SK-N-SH (cell line): ENCODE results near the gene FAM131A. TPM values are rescaled to one million over a fixed set of nuclear protein-coding genes. Genes with fewer than 3 reads are reported as not detected.

Experiments used
- CTCF ChIA-PET: fragments of 300-600, 350-600 bp; formaldehyde crosslinking; extraction: SDS; loops from one replicate; lab custom pipeline; 2021; lab: Yijun Ruan, JAX
- POLR2A ChIA-PET: fragments of 350-600 bp; sonication (Branson Sonifier 250); formaldehyde crosslinking; extraction: SDS; loops from one replicate; lab custom pipeline; 2020; ENCODE audit warnings: antibody characterized with exemption, inconsistent platforms; lab: Yijun Ruan, JAX
- DNase-seq: peaks from one replicate; pipeline ENCODE4 v3.0.0; 2012
- H2AFZ ChIP-seq: fragments of 200-600 bp; sonication (generic); 2 replicates; pipeline ENCODE4 v1.8.1; 2016; ENCODE audit warnings: antibody characterized with exemption, mild to moderate bottlenecking, low read depth
- H3F3A ChIP-seq: fragments of 200-600 bp; sonication (generic); replicated peaks from 2 replicates; pipeline ENCODE3; 2016; ENCODE audit warnings: antibody characterized with exemption, mild to moderate bottlenecking; ENCODE audit not compliant: insufficient read depth
- H3K27ac ChIP-seq, 2 experiments: fragments of 200-500 bp in 1 of 2; fragments of 200-600 bp in 1 of 2; sonication (Bioruptor generic) in 1 of 2; sonication (generic), shearing (Covaris generic) in 1 of 2; 2 replicates each; pipeline versions ENCODE4 v1.5.1 to v1.6.1; 2014 to 2016; ENCODE audit warnings: low read depth in 2 of 2, inconsistent platforms in 1 of 2, low read length in 1 of 2, mild to moderate bottlenecking in 1 of 2, mixed read lengths in 1 of 2
- H3K27me3 ChIP-seq: fragments of 200-600 bp; sonication (generic), shearing (Covaris generic); 2 replicates; pipeline ENCODE4 v1.6.1; 2016; ENCODE audit warnings: mixed run types; ENCODE audit not compliant: insufficient read depth
- H3K36me3 ChIP-seq, 2 experiments: fragments of 200-500 bp in 1 of 2; fragments of 200-600 bp in 1 of 2; sonication (Bioruptor generic) in 1 of 2; sonication (generic) in 1 of 2; replicated peaks in 1 of 2; 2 replicates each; pipeline versions ENCODE3 to v1.5.1; 2014 to 2016; ENCODE audit warnings: low read length in 1 of 2, mild to moderate bottlenecking in 1 of 2; ENCODE audit not compliant: insufficient read depth in 2 of 2, control insufficient read depth in 1 of 2
- H3K4me1 ChIP-seq, 2 experiments: fragments of 200-500 bp in 1 of 2; fragments of 200-600 bp in 1 of 2; sonication (Bioruptor generic) in 1 of 2; sonication (generic), shearing (Covaris generic) in 1 of 2; 2 replicates each; pipeline versions ENCODE4 v1.5.1 to v1.6.1; 2014 to 2016; ENCODE audit warnings: low read depth in 1 of 2, low read length in 1 of 2, mixed run types in 1 of 2; ENCODE audit not compliant: insufficient read depth in 2 of 2, control insufficient read depth in 1 of 2
- H3K4me2 ChIP-seq: fragments of 200-600 bp; sonication (generic), shearing (Covaris generic); 2 replicates; pipeline ENCODE4 v1.6.1; 2017; ENCODE audit warnings: mixed run types
- H3K4me3 ChIP-seq, 2 experiments: fragments of 200-500 bp in 1 of 2; fragments of 200-600 bp in 1 of 2; sonication (Bioruptor generic) in 1 of 2; sonication (generic), shearing (Covaris generic) in 1 of 2; 2 replicates each; pipeline versions ENCODE4 v1.5.1 to v1.8.1; 2014 to 2016; ENCODE audit warnings: low read depth in 2 of 2, inconsistent platforms in 1 of 2, low read length in 1 of 2, mild to moderate bottlenecking in 1 of 2, mixed read lengths in 1 of 2, moderate library complexity in 1 of 2
- H3K79me2 ChIP-seq: fragments of 200-600 bp; sonication (generic); 2 replicates; pipeline ENCODE4 v1.8.1; 2017; ENCODE audit warnings: mild to moderate bottlenecking; ENCODE audit not compliant: insufficient read depth
- H3K9ac ChIP-seq: fragments of 200-600 bp; sonication (generic); 2 replicates; pipeline ENCODE4 v1.6.1; 2017; ENCODE audit warnings: mixed run types
- H3K9me2 ChIP-seq: fragments of 200-600 bp; sonication (generic); 2 replicates; pipeline ENCODE4 v1.6.1; 2017; ENCODE audit warnings: mixed run types
- H3K9me3 ChIP-seq: fragments of 200-600 bp; sonication (generic); 2 replicates; pipeline ENCODE4 v1.6.1; 2017; ENCODE audit warnings: mixed run types, mild to moderate bottlenecking, moderate library complexity
- H4K20me1 ChIP-seq: fragments of 200-600 bp; sonication (generic); 2 replicates; pipeline ENCODE4 v1.6.1; 2017; ENCODE audit warnings: mild to moderate bottlenecking, mixed run types; ENCODE audit not compliant: insufficient read depth
- EP300 ChIP-seq, 2 experiments: IDR thresholded peaks; 2 replicates each; pipeline versions ENCODE4 v1.4.0 to v1.6.1; 2012; ENCODE audit warnings: borderline replicate concordance in 1 of 2, low read depth in 1 of 2, low read length in 1 of 2
- FOSL2 ChIP-seq: IDR thresholded peaks from 2 replicates; pipeline ENCODE4 v1.4.0; 2012; ENCODE audit warnings: low read depth, mild to moderate bottlenecking, moderate library complexity, borderline replicate concordance
- FOXM1 ChIP-seq: IDR thresholded peaks from 2 replicates; pipeline ENCODE4 v1.4.0; 2012; ENCODE audit warnings: low read depth, mild to moderate bottlenecking
- JUND ChIP-seq: IDR thresholded peaks from 2 replicates; pipeline ENCODE4 v1.4.0; 2012
- MAX ChIP-seq: IDR thresholded peaks from 2 replicates; pipeline ENCODE4 v1.4.0; 2012; ENCODE audit warnings: low read depth
- MEF2A ChIP-seq: IDR thresholded peaks from 2 replicates; pipeline ENCODE4 v1.4.0; 2012; ENCODE audit warnings: low read depth, borderline replicate concordance
- NFIC ChIP-seq: IDR thresholded peaks from 2 replicates; pipeline ENCODE4 v1.4.0; 2012; ENCODE audit warnings: borderline replicate concordance
- NRF1 ChIP-seq: IDR thresholded peaks from 2 replicates; pipeline ENCODE4 v1.6.1; 2012; ENCODE audit warnings: low read depth, mild to moderate bottlenecking, low read length
- PBX3 ChIP-seq: IDR thresholded peaks from 2 replicates; pipeline ENCODE4; 2012
- POLR2AphosphoS5 ChIP-seq: IDR thresholded peaks from 2 replicates; pipeline ENCODE4 v1.6.1; 2012; ENCODE audit warnings: low read depth, low read length
- TCF12 ChIP-seq: IDR thresholded peaks from 2 replicates; pipeline ENCODE4 v1.4.0; 2012
- TEAD4 ChIP-seq: IDR thresholded peaks from 2 replicates; pipeline ENCODE4 v1.4.0; 2012; ENCODE audit warnings: mild to moderate bottlenecking, borderline replicate concordance; ENCODE audit not compliant: insufficient read depth
- YY1 ChIP-seq: IDR thresholded peaks from 2 replicates; pipeline ENCODE4 v1.4.0; 2012; ENCODE audit warnings: low read depth, mild to moderate bottlenecking
- WGBS: methylation state at CpG from one replicate; pipeline ENCODE4 v1.1.6; 2017; ENCODE audit warnings: low lambda C conversion rate; 5-methylcytosine and 5-hydroxymethylcytosine counted together
- polyA plus RNA-seq, 3 experiments: library from polyadenylated mRNA; depleted of rRNA; stranded (reverse); fragments of >200 nt; gene quantifications; 2 replicates each; pipeline ENCODE4 v1.2.3, GENCODE V29; 2012
- TF ChIP-seq, protein P1 (sequence below): IDR thresholded peaks from 2 replicates; pipeline ENCODE4 v1.4.0; 2012; ENCODE audit warnings: low read depth, borderline replicate concordance

The FAM131A gene
- polyA plus RNA-seq, 1 of the 3 experiments (the other 2 are of a cell fraction) = 31.6 TPM

GRCh38 chr3:184368116-184368515, 30.7 kb downstream of the FAM131A start (continued):
- no peak for TF ChIP-seq EP300 (IDR thresholded peaks at IDR 0.05; ENCODE audit: borderline replicate concordance in 1 of 2, low read depth in 1 of 2, low read length in 1 of 2)
- TF ChIP-seq JUND = no peak
- TF ChIP-seq, protein P1, sequence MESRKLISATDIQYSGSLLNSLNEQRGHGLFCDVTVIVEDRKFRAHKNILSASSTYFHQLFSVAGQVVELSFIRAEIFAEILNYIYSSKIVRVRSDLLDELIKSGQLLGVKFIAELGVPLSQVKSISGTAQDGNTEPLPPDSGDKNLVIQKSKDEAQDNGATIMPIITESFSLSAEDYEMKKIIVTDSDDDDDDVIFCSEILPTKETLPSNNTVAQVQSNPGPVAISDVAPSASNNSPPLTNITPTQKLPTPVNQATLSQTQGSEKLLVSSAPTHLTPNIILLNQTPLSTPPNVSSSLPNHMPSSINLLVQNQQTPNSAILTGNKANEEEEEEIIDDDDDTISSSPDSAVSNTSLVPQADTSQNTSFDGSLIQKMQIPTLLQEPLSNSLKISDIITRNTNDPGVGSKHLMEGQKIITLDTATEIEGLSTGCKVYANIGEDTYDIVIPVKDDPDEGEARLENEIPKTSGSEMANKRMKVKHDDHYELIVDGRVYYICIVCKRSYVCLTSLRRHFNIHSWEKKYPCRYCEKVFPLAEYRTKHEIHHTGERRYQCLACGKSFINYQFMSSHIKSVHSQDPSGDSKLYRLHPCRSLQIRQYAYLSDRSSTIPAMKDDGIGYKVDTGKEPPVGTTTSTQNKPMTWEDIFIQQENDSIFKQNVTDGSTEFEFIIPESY = no peak
- no peak for TF ChIP-seq NRF1
- no peak for TF ChIP-seq MEF2A
- no peak for TF ChIP-seq TEAD4
- TF ChIP-seq, all 33 proteins: peak for 0

DNA sequence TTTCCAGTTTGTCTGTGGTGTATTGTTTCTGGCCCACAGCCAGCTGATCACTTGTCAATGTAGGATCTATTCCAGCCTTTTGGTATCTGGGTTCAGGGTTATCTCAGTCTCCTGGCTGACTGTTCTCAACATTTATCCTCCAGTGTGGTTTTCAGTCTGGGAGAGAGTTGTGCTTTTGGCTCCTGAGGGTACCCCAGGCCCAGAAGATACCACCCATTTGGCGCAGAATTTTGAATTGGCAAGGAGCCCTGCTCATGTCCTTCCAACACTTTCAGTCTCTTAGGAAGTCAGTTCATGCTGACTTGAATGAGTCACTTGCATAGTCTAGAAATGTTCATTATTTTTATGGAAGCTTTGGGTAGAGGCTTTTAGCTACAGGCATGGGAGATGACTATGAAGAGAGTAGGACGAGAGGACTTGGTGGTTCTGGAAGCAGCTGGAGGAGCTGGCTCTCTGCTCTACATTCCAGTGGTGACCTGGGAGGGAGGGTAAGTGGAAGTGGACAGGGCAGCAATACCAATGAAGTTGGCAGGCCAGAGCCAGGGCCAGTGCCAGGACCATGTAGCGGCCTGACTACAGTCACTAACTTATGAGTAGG, 31.3 kb downstream of the FAM131A start:
- POLR2A ChIA-PET = interaction anchor here (0.8 to 2.0 kb wide), 2 partner anchors 31 to 151 kb away, joined by 3 to 4 read pairs; partner anchors contain the start of gene FAM131A
- 60% methylated on average over 3 of the region's 3 CpGs for WGBS

More for the DNA sequence above, 31.3 kb downstream of the FAM131A start:
- DNase-seq = no peak
- no peaks in the 10 kb centered on the region for H3K27me3 ChIP-seq
- H3F3A ChIP-seq = peaks cover 45% of the 10 kb centered on the region
- H3K4me1 ChIP-seq = peaks cover 8 to 32% of the 10 kb centered on the region in 2 experiments; a peak in 3 of 4 replicates
- H4K20me1 ChIP-seq = peaks cover 43% of the 10 kb centered on the region
- CTCF ChIA-PET = interaction anchor here (0.7 to 11.1 kb wide), 9 partner anchors 61 to 455 kb away, joined by 3 to 165 read pairs (median 3); no protein-coding TSS in a partner anchor
- H3K36me3 ChIP-seq = peaks cover 29 to 31% of the 10 kb centered on the region in 2 experiments
- no peak overlapping the region for H2AFZ ChIP-seq
- H3K4me2 ChIP-seq = peak overlapping the region; percentile 54; the same call in 1 of the 2 replicates
- peaks cover 24% of the 10 kb centered on the region for H3K79me2 ChIP-seq
- H3K9me3 ChIP-seq = no peaks in the 10 kb centered on the region
- H3K4me3 ChIP-seq = no peak overlapping the region
- H3K9ac ChIP-seq = no peak overlapping the region
- peak overlapping the region in 1 of 2 experiments; percentile 48; a peak in 2 of 4 replicates for H3K27ac ChIP-seq
- TF ChIP-seq PBX3 (0 out of 2 replicates have a peak, but pooled peaks have one; percentile 13), FOSL2 (peak; percentile 40; the same call in 1 of the 2 replicates), MAX (no peak), NRF1 (no peak), POLR2AphosphoS5 (peak; percentile 27; the same call in 1 of the 2 replicates), TCF12 (0 out of 2 replicates have a peak, but pooled peaks have one; percentile 5), YY1 (no peak), NFIC (peak; percentile 63; the same call in 1 of the 2 replicates), FOXM1 (no peak), EP300 (IDR thresholded peaks at IDR 0.05; ENCODE audit: borderline replicate concordance in 1 of 2, low read depth in 1 of 2, low read length in 1 of 2) (no peak)
- TF ChIP-seq, protein P1 = 0 out of 2 replicates have a peak, but pooled peaks have one; percentile 34
- H3K9me2 ChIP-seq = no peaks in the 10 kb centered on the region
